Gastrocnemius medialis (tissue), 4 donors: ENCODE results near the gene PYDC2. TPM values are rescaled to one million over a fixed set of nuclear protein-coding genes. Genes with fewer than 3 reads are reported as not detected.

Experiments
- ATAC-seq, 2 donors: fragments of 150-250 bp; one replicate each; pipeline ENCODE4 v1.9.1; 2016
- DNase-seq, 2 donors: peaks; one replicate each; pipeline ENCODE4 v3.0.0-alpha.2; 2019
- H3K27ac ChIP-seq, 4 donors: fragments of 200-600 bp; sonication (generic); 1 replicate in 1 of 4; 2 replicates in 3 of 4; pipeline ENCODE4 v1.5.1; 2016 to 2018; ENCODE audit warnings: mild to moderate bottlenecking in 2 of 4, moderate library complexity in 1 of 4
- H3K27me3 ChIP-seq, 3 donors: fragments of 200-600 bp; sonication (generic) in 2 of 3; 1 replicate in 1 of 3; 2 replicates in 2 of 3; pipeline versions ENCODE4 v1.5.1 to v1.6.0; 2016 to 2019; ENCODE audit warnings: mild to moderate bottlenecking in 1 of 3, moderate library complexity in 1 of 3
- H3K36me3 ChIP-seq, 2 donors: fragments of 200-600 bp; sonication (generic) in 1 of 2; one replicate each; pipeline ENCODE4 v1.5.1; 2017 to 2018
- H3K4me1 ChIP-seq, 2 donors: fragments of 200-600 bp; sonication (generic) in 1 of 2; one replicate each; pipeline ENCODE4 v1.5.1; 2016 to 2017; ENCODE audit warnings: mild to moderate bottlenecking in 2 of 2
- H3K4me3 ChIP-seq, 4 donors: fragments of 200-600 bp; sonication (generic) in 3 of 4; 1 replicate in 1 of 4; 2 replicates in 3 of 4; pipeline ENCODE4 v1.5.1; 2016 to 2019; ENCODE audit warnings: mild to moderate bottlenecking in 2 of 4
- H3K9me3 ChIP-seq, 3 donors: fragments of 200-600 bp; sonication (generic) in 2 of 3; 1 replicate in 1 of 3; 2 replicates in 2 of 3; pipeline ENCODE4 v1.5.1; 2016 to 2019
- CTCF ChIP-seq, 5 experiments: fragments of 450-650 bp in 3 of 5; fragments of 200-600 bp in 2 of 5; sonication (generic) in 2 of 5; IDR thresholded peaks in 4 of 5; conservative IDR thresholded peaks in 1 of 5; 1 replicate in 4 of 5; 2 replicates in 1 of 5; pipeline ENCODE4 v1.5.1; 2016 to 2019; ENCODE audit warnings: antibody characterized with exemption in 5 of 5, mild to moderate bottlenecking in 3 of 5, moderate library complexity in 3 of 5
- POLR2A ChIP-seq, 2 donors: fragments of 450-650 bp; IDR thresholded peaks; one replicate each; pipeline ENCODE4 v1.6.1; 2017; ENCODE audit warnings: antibody characterized with exemption in 2 of 2, mild to moderate bottlenecking in 2 of 2, moderate library complexity in 2 of 2
- in situ Hi-C, 4 donors: fragments of 200-750 bp; cut with MboI; loops; one replicate each; pipeline versions ENCODE4 v1.15.0 to v1.8.0; 2017; ENCODE audit warnings: low sequenced_read_pairs in 4 of 4
- intact Hi-C: fragments of 100-400 bp; cut with DNase I; formaldehyde crosslinking; loops from one replicate; pipeline ENCODE4 v1.15.1; 2023; ENCODE audit warnings: low total_unique reads
- total RNA-seq, 4 donors: library from RNA; depleted of rRNA; stranded (reverse); fragments of >200 nt; gene quantifications; one replicate each; pipeline versions ENCODE4 v1.1.0 to v1.2.3, GENCODE V29; 2016

PYDC2 gene
- total RNA-seq, 4 donors from 2014 or later = not detected

GRCh38 chr3:191426311-191426710 lies 34.7 kb upstream of the PYDC2 start:
- intact Hi-C loops = no loop called here
- DNase-seq = no peak
- Histone ChIP-seq H3K27me3 (no peaks in the 10 kb centered on the region), H3K36me3 (no peaks in the 10 kb centered on the region), H3K4me3 (no peak overlapping the region), H3K9me3 (no peaks in the 10 kb centered on the region), H3K4me1 (no peaks in the 10 kb centered on the region), H3K27ac (no peak overlapping the region)
- TF ChIP-seq CTCF (IDR thresholded peaks at IDR 0.05 in 4 of 5, conservative IDR thresholded peaks at IDR 0.05 in 1 of 5) (no peak), POLR2A (IDR thresholded peaks at IDR 0.05) (no peak)
- in situ Hi-C loops = no loop called here
- ATAC-seq = no peak

DNA sequence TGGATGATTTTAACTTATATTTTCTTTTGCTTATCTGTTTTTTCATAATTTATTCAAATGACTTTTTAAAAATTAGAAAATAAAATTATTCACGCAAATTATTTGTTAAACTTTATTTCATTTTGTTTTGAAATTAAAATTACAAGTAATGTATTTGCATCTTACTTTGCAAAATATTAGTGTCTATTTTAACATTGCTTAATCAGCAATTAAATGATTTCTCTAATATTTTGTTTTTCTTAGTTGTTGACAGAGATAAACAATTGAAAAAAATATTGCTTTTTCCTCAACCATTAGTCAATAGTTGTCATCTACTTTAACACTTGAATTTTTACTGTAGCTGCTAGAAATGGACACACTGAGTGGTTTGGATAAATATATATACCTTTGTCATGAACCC lies 32.8 kb upstream of the PYDC2 start:
- intact Hi-C loops = no loop called here
- TF ChIP-seq POLR2A (IDR thresholded peaks at IDR 0.05) = no peak
- no peak for TF ChIP-seq CTCF (IDR thresholded peaks at IDR 0.05 in 4 of 5, conservative IDR thresholded peaks at IDR 0.05 in 1 of 5)
- in situ Hi-C loops = no loop called here
- Histone ChIP-seq H3K36me3 (no peaks in the 10 kb centered on the region), H3K4me1 (no peaks in the 10 kb centered on the region), H3K27me3 (no peaks in the 10 kb centered on the region), H3K4me3 (no peak overlapping the region), H3K9me3 (no peaks in the 10 kb centered on the region), H3K27ac (no peak overlapping the region)
- DNase-seq = no peak
- ATAC-seq = no peak

DNA sequence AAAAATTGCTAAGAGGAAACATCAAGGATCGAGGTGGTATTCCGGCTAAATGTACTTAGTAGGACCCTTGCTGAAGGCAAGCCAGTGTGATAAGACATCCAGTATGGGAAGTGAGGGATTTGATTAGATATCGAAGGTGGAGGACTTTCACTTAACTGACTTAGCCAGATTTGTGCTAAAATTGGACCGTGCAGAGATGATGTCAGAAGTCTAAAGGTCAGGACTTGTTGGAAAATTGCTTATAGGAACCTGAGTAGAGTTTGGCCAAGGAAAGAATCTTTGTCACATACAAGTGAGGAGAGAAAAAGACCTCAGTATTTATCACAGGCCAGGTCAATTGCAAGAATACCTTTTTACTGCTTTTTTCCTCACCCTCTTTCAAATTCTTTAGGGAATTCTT lies 30.9 kb upstream of the PYDC2 start:
- in situ Hi-C loops = no loop called here
- intact Hi-C loops = no loop called here
- no peaks in the 10 kb centered on the region for H3K4me1 ChIP-seq

GRCh38 chr3:191431160-191431822 lies 29.7 kb upstream of the PYDC2 start:
- intact Hi-C loops (no loop called here), in situ Hi-C loops (no loop called here)
- no peaks in the 10 kb centered on the region for H3K4me1 ChIP-seq
- TF ChIP-seq POLR2A (IDR thresholded peaks at IDR 0.05) (no peak), CTCF (IDR thresholded peaks at IDR 0.05 in 4 of 5, conservative IDR thresholded peaks at IDR 0.05 in 1 of 5) (no peak)
- no peaks in the 10 kb centered on the region for H3K9me3 ChIP-seq
- H3K36me3 ChIP-seq = no peaks in the 10 kb centered on the region
- H3K27me3 ChIP-seq = no peaks in the 10 kb centered on the region
- no peak overlapping the region for H3K4me3 ChIP-seq
- no peak overlapping the region for H3K27ac ChIP-seq
- ATAC-seq = no peak
- DNase-seq = no peak

More for the DNA sequence above, 30.9 kb upstream of the PYDC2 start:
- no peak for ATAC-seq
- Histone ChIP-seq H3K27me3 (no peaks in the 10 kb centered on the region), H3K4me3 (no peak overlapping the region), H3K9me3 (no peaks in the 10 kb centered on the region), H3K36me3 (no peaks in the 10 kb centered on the region), H3K27ac (no peak overlapping the region)
- TF ChIP-seq POLR2A (IDR thresholded peaks at IDR 0.05) (no peak), CTCF (IDR thresholded peaks at IDR 0.05 in 4 of 5, conservative IDR thresholded peaks at IDR 0.05 in 1 of 5) (no peak)
- DNase-seq = no peak

GRCh38 chr3:191432162-191432561 lies 28.8 kb upstream of the PYDC2 start:
- no peak overlapping the region for H3K27ac ChIP-seq
- no peak overlapping the region for H3K4me3 ChIP-seq
- no peak for ATAC-seq
- TF ChIP-seq POLR2A (IDR thresholded peaks at IDR 0.05) (no peak), CTCF (IDR thresholded peaks at IDR 0.05 in 4 of 5, conservative IDR thresholded peaks at IDR 0.05 in 1 of 5) (no peak)
- no peaks in the 10 kb centered on the region for H3K36me3 ChIP-seq
- H3K4me1 ChIP-seq = no peaks in the 10 kb centered on the region
- no peaks in the 10 kb centered on the region for H3K9me3 ChIP-seq
- H3K27me3 ChIP-seq = no peaks in the 10 kb centered on the region
- intact Hi-C loops (no loop called here), in situ Hi-C loops (no loop called here)
- DNase-seq = no peak
